Stimulated activated CD4-positive, alpha-beta T cell treated with anti-CD3 and anti-CD28 coated beads, TNF-alpha, amount 100 ng/mL, for 48 hours (primary cell): ENCODE results near the gene CNOT9.

ENCODE experiments used
- DNase-seq, 3 donors: peaks; one replicate each; pipeline ENCODE4 v3.0.0-alpha.2; 2020; ENCODE audit warnings: low read depth in 3 of 3

The CNOT9 gene

DNA sequence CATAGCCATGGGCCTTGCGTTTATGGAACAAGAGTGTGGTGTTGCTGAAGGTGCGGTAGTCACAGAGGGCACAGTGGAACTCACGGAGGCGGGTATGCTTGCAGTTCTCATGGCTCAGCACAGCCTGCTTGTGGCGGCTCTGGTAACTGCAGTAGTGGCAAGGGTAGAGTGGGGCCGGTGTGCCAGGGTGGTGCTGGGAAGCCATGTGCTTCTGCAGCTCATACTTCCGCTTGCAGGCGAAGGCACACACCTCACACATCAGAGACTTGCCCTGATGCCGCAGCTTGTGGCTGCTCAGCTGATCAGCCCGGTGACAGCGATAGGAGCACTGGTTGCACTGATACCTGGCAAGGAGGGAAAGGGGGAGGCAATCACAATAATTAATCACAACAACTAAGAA lies 76.1 kb downstream of the CNOT9 start:
- DNase-seq, result no peak

DNA sequence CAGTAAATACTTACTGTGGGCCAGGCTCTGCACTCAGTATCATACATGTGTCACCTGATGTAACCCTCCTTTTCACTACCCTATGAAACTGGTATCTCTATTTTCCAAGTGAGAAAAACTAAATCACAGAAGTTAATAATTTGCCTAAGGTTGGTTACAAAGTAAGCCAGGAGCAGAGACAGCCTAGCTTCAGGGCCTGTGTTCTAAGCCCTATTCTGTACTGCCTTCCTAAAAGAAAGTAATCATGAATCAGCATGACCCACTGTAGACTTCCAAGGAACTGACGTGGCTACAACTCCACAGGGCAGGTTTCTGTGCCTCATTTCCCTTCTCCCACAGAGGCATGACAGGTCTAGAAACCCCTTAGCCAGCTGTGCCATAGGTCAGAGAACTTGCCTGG lies 76.5 kb downstream of the CNOT9 start:
- DNase-seq, result no peak
